CD4-positive, alpha-beta T cell treated with Interleukin-10 for 1 hour (primary cell): ENCODE results near the gene CLDN7.
"Not testable (repeated sequence)": the region's sequence is repeated elsewhere in the genome, so short reads cannot be mapped to it uniquely, and the experiment has no call there.

Experiments used
- DNase-seq: peaks from one replicate; pipeline ENCODE4 v3.0.0-alpha.2; 2020

CLDN7 gene

GRCh38 chr17:7252176-7253043 lies 9.9 kb downstream of the CLDN7 start, which contains the start of gene ELP5:
Gene ELP5, plus strand, starts transcription at chr17:7252215. Its CDS starts 336 bp downstream, at chr17:7252551.
- peak; percentile 90 for DNase-seq

DNA sequence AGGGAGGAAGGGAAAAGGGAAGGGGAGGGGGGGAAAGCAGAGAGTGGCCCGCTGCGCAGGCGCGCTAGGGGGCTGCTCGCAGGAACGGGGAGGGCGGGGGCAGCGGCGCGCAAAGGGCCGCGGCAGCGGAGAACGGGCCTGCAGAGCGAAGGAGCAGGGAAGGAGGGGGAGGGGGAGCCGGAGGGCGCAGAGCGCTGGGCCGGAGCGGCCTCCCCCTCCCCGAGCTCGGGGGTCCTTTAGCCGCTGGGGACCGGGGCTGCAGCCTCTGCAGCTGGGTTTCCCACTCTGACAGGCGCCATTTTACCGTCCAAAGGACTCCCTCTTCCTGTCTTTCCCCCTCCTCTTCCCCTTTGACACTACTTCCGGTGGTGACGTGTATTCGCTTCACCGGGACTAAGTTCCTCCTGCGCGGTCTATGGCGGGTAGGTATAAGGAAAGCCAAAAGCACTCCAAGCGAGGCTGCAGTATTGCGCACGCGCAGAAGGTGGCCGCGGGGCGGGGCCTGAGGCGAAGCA lies 10.6 kb downstream of the CLDN7 start, which contains the start of gene CTDNEP1:
Gene CTDNEP1 (minus strand): TSS at position 74 of the 515 bp plus-strand sequence. CDS start 438 bp downstream, outside the sequence.
- peak; percentile 99 for DNase-seq

DNA sequence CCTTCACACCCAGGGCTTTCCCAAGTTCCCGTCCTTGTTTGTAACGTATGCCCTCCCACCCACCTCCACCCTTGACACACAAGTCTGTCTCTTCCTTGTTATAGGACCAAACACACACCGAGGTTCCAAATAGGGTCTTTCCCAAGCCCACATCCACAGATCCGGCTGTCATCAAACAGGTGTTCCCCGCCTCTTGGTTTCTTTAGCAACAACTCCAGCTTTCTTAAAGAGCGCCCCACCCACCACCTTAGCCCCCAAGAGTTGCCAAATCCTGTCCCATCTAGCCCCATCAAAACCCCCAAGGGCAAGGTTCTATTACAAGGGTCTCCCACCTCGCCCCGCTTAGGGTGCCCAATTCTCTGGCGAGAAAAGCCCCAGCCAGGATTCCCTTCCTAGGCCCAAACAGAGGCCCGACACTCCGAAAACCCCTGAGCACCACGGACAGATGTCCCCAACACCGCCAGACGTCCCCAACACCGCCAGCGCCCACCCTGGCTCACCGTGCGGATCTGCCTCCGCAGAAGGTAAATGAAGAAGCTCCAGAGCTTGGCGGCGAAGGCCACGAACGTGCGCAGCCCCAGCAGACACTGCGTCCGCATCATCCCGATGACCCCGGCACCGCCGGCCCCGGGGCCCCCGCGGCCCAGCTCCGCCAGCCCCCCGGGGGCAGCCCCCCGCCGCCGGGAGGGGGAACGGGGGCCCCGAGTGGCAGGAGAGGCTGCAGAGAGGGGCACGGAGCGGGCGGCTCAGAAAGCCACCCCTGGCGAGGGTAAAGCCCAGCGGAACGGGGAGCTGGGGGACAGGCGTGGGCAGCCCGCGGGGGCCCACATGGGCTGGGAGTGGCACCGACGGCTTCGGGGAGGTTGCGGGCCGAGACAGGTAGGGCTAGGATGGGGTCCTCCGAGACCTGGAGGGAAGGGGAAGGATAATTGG lies 11.3 kb downstream of the CLDN7 start:
- DNase-seq: peak; percentile 75

DNA sequence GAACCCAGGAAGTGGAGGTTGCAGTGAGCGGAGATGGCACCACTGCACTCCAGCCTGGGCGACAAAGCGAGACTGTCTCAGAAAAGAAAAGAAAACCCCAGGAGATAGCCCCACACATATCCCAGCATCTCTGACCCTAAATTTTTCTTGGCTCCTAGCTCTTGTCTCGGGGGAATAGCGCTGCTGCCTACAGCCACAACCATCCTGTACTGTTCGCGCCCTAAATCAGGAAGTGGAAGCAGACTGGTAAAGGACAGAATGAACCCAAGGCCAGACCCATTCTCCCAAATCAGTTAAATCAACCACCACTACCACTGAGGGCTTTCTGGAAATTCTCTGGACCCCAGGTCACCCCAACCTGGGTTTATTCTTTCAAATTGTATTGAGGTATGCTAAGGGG lies 12.4 kb downstream of the CLDN7 start:
- DNase-seq: no peak

DNA sequence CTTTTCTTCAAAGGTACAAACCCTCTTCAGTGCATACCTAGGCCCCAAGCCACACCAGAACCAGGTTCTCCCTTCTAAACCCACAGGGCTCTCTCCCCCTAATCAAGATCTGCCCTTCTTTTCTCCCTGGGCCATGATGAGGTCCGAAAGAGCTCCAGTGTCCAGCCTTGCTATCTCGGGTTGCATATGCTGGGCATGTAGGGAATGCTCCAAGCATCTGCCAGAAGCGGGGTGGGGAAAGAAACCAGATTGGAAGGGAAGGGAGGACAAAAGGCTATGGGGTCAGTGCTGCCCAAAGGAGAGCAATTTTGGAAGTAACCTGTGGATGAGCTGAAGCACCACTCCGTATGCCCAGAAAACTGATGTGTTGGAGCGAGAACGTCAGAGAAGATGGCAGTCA lies 13.1 kb downstream of the CLDN7 start:
- no peak for DNase-seq

- no peak for DNase-seq
Measured at GRCh38 chr17:7248796-7249195, 13.5 kb downstream of the CLDN7 start.

DNA sequence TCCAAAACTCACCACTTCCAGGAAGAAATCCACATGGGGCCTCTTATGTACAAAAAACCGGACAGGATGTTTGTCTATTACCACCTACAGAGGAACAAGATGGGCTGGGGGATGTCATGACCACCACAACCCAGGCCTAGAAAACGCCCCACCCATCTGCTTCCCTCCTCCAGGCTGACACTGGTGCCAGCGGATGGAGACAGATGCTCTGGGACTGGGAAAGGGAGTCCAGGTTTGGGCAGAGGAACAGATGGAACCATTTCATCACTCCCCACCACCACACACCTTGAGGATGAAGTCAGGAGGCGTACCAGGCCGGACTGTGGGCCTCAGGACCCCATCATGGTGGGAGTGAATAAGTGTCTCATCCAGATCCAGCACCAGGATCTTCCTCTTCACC lies 15.5 kb downstream of the CLDN7 start:
- DNase-seq: no peak

- not testable (repeated sequence) for DNase-seq
Measured at GRCh38 chr17:7243838-7244237, 18.4 kb downstream of the CLDN7 start.

DNA sequence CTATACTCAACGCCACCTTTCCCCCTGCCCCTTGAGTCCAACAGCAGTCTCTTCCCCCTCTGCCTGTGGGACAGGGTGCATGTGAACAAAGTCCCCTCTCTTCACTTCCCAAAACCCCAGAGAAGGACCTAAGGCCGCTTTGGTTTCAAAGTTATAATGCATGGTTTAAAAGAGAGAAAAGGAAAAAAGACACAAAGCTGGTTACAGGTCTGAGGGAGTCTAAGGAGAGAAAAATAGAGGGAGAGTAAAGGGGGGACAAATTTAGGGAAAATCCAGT lies 18.9 kb downstream of the CLDN7 start:
- DNase-seq: no peak

GRCh38 chr17:7242717-7243452 lies 19.4 kb downstream of the CLDN7 start:
- DNase-seq: peak; percentile 95

DNA sequence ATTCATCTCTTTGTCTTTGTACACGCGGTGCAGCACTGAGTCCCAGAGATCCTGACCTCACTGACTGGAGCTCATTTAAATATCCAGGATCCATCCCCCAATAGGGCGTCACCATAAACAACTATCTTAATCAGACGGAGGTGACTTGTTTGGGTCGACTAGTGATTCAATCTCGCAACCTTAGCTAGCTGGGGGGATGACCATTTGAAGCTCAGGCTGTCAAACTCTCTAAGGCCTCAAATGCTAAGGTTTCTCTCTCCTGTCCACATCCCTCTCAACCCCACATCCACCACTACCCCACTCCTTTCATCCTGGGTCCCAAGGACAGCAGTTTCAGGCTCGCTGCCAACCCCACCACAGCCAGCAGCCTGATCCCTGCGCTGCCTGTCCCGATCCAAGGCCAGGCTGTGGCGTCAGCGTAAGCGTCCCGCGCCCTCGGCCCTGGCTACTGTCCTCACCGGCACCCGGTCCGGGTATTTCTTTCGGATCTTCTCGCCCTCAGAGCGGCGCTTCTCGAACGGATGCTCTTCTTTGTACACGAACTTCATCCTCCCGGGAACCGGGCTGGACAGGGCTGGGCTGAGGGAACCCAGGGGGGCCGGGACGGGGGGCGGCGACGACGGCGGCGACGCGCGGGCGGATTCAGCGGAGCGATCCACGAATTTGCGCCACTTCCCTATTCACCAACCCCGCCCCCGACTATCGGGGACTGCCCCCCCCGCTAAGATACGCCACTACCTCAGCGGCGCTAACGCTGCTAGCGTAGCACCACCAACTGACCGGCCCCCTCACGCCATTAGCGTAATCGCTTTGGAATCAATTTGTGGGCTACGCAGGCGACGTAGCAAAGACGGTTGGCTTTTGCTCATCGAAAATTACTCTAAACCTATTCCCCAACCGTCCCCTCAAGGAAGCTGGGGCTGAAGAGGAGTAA lies 20.2 kb downstream of the CLDN7 start, which contains the start of gene GABARAP:
Gene GABARAP (minus strand): TSS at position 667 of the 934 bp plus-strand sequence. CDS start 119 bp downstream, at position 548.
- peak; percentile 94 for DNase-seq

DNA sequence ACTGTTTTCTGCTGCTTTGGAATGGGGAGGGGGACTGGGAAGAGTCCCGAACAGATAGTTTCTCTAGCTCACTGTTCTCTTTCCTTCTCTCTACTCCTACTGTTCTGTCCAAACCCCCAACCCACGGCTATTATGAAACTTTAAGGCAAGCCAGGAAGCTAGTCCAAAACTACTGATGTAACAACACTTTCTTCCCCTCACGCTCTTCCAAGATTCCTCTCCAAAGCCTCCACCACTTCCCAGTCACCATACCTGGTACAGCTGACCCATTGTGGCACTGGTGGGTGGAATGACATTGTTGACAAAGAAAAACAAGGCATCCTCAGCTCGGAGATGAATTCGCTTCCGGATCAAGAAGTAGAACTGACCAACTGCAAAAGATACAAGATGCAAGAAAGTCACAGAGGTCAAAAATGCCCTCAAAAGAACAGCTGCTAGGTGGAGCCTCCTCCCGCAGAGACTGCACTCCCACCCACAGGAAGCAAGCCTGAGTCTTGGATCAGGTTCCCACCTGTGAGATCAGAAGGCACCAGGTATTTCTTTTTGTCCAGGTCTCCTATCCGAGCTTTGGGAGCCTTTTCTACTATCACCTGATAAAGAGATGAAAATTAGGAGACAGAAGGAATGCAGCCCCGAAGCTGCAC lies 21.1 kb downstream of the CLDN7 start:
- DNase-seq: no peak

DNA sequence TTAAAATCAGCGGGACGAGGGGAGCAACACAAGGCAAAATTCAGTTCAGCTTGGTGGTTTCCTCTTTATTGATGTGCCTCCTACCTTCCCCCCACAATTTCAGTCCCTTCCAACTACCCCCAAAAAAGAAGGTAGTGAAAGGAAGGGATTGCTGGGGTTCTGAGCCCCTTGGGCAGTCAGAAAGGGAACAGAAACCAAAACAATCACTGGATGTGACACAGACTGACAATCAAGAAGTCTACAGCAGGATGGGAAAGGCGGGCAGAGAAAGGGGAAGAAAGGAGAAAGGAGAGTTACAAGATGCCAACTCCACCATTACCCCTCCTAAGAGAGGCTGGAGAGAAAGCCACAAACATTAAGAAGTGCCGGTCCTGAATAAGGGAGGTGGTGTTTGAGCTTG lies 21.9 kb downstream of the CLDN7 start:
- DNase-seq: no peak

GRCh38 chr17:7239091-7240027 lies 22.9 kb downstream of the CLDN7 start, which contains the start of gene PHF23:
Gene PHF23, minus strand, starts transcription at chr17:7239457. Its CDS starts 178 bp downstream, at chr17:7239279.
- peak; percentile 99 for DNase-seq

DNA sequence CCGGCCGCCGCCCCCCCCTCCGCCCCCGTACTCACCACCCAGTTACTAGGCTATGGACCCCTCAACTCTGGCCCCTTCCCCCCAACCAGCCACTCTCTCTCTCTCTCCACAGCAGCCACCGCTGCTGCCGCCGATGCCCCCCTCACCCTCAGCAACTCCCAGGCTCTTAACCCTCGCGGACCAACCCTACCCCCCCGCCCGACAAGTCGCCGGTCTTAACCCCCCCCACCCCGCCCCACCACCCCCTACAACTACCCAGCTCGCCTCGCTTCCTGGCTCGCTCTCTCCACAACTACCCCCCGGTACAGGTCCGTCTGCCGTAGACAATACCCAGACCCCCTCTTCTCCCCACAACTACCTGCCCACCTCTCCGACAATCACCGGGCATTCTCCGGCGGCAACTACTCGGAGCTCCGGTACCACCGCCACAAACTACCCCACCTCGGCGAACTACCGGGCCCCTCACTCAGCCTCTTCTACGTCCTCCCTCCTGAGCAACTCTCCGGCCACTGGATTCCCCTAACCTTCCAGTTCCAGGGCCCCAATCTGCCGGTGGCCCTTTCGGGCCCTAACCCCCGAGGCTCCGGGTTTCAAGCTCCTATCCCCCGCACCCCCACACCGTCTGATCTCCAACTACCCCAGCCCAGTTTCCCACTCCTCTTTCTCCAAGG lies 23.7 kb downstream of the CLDN7 start:
- DNase-seq: peak; percentile 56

GRCh38 chr17:7237761-7238419 lies 24.4 kb downstream of the CLDN7 start:
- DNase-seq: peak; percentile 89

GRCh38 chr17:7237266-7237760 lies 25.0 kb downstream of the CLDN7 start:
- DNase-seq: no peak

- no peak for DNase-seq
Measured at GRCh38 chr17:7236808-7237207, 25.5 kb downstream of the CLDN7 start.
